ENCODE results near the gene MEMO1. TPM values are rescaled to one million over a fixed set of nuclear protein-coding genes. Genes with fewer than 3 reads are reported as not detected.
"Not testable (repeated sequence)": the region's sequence is repeated elsewhere in the genome, so short reads cannot be mapped to it uniquely, and the experiment has no call there.

The MEMO1 gene
- total and polyA plus RNA-seq, 4 donors = 22.4 to 32.9 (median 27.3) TPM

- TF ChIP-seq CTCF (IDR thresholded peaks at IDR 0.05; ENCODE audit: low read depth, low read length, missing input control) (no peak), HNF4A (conservative IDR thresholded peaks at IDR 0.05) (no peak), RXRA (IDR thresholded peaks at IDR 0.05) (no peak)
Measured at GRCh38 chr2:31969178-31969577, 41.6 kb downstream of the MEMO1 start (continued).

DNA sequence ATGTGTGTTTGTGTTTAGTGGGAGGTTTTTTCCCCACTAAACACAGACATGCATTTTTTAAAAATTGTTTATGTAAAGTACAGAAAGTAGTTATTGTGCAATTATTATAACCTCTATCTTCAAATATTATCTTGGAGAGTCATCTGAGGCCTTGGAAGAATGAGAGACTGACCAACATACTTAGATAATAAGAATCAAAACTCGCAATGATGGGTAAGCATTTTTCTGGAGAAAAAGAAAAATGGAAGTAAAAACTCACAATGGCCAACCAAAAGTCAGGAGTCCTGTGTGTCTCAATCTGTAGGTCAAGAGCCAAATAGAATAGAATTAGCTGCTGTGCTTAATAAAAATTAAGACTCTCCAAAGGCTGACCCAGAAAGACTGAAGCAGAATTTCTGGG lies 43.0 kb downstream of the MEMO1 start:
- H3K27me3 ChIP-seq (ENCODE audit: control insufficient read depth in 4 of 4, insufficient read depth in 4 of 4, low read length in 3 of 4) = no peaks in the 10 kb centered on the region
- H3K36me3 ChIP-seq (ENCODE audit: control insufficient read depth in 4 of 4, insufficient read depth in 3 of 4, low read depth in 1 of 4, low read length in 3 of 4) = peaks cover 0 to 2% (median 0%) of the 10 kb centered on the region in 4 donors
- no peak overlapping the region for H3K9ac ChIP-seq (ENCODE audit: low read depth in 1 of 2, low read length in 2 of 2)
- no peak overlapping the region for H3K4me3 ChIP-seq (ENCODE audit: low read depth in 1 of 3, low read length in 3 of 3)
- no peak for DNase-seq (ENCODE audit: low spot score)
- no peaks in the 10 kb centered on the region for H3K9me3 ChIP-seq (ENCODE audit: control insufficient read depth in 4 of 4, low read length in 3 of 4)
- TF ChIP-seq RAD21 (IDR thresholded peaks at IDR 0.05) (no peak), HNF4G (IDR thresholded peaks at IDR 0.05) (no peak), JUND (IDR thresholded peaks at IDR 0.05) (no peak), TAF1 (conservative IDR thresholded peaks at IDR 0.05) (no peak), FOXA2 (IDR thresholded peaks at IDR 0.05) (no peak), NR2F2 (IDR thresholded peaks at IDR 0.05) (no peak), REST (IDR thresholded peaks at IDR 0.05) (no peak), SP1 (IDR thresholded peaks at IDR 0.05) (no peak), EGR1 (IDR thresholded peaks at IDR 0.05; ENCODE audit: low read depth in 2 of 2) (no peak), FOXA1 (IDR thresholded peaks at IDR 0.05) (no peak), GABPA (IDR thresholded peaks at IDR 0.05 in 1 of 2, conservative IDR thresholded peaks at IDR 0.05 in 1 of 2) (no peak), RXRA (IDR thresholded peaks at IDR 0.05) (no peak)
- TF ChIP-seq, protein P1, sequence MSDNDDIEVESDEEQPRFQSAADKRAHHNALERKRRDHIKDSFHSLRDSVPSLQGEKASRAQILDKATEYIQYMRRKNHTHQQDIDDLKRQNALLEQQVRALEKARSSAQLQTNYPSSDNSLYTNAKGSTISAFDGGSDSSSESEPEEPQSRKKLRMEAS (IDR thresholded peaks at IDR 0.05) = no peak
- TF ChIP-seq, protein P2, sequence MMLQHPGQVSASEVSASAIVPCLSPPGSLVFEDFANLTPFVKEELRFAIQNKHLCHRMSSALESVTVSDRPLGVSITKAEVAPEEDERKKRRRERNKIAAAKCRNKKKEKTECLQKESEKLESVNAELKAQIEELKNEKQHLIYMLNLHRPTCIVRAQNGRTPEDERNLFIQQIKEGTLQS (IDR thresholded peaks at IDR 0.05) = no peak
- TF ChIP-seq, protein P3, sequence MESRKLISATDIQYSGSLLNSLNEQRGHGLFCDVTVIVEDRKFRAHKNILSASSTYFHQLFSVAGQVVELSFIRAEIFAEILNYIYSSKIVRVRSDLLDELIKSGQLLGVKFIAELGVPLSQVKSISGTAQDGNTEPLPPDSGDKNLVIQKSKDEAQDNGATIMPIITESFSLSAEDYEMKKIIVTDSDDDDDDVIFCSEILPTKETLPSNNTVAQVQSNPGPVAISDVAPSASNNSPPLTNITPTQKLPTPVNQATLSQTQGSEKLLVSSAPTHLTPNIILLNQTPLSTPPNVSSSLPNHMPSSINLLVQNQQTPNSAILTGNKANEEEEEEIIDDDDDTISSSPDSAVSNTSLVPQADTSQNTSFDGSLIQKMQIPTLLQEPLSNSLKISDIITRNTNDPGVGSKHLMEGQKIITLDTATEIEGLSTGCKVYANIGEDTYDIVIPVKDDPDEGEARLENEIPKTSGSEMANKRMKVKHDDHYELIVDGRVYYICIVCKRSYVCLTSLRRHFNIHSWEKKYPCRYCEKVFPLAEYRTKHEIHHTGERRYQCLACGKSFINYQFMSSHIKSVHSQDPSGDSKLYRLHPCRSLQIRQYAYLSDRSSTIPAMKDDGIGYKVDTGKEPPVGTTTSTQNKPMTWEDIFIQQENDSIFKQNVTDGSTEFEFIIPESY (IDR thresholded peaks at IDR 0.05) = no peak
- 95% methylated on average over 1 of the region's 1 CpG for WGBS
- no peak overlapping the region for H3K27ac ChIP-seq (ENCODE audit: low read depth in 1 of 2, low read length in 2 of 2)
- no peaks in the 10 kb centered on the region for H3K4me1 ChIP-seq (ENCODE audit: control insufficient read depth in 4 of 4, insufficient read depth in 4 of 4, low read length in 3 of 4)

DNA sequence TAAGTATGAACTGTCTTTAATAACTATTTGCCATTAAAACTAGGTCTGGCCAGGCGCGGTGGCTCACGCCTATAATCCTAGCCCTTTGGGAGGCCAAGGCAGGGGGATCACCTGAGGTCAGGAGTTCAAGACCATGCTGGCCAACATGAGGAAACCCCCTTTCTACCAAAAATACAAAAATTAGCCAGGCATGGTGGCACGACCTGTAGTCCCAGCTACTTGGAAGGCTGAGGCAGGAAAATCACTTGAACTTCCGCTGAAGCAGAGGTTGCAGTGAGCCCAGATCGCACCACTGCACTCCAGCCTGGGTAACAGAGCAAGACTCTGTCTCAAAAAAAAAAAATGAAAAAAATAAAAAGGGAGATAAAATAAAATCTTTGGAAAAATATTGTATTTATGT lies 44.4 kb downstream of the MEMO1 start:
- H3K27me3 ChIP-seq (ENCODE audit: control insufficient read depth in 4 of 4, insufficient read depth in 4 of 4, low read length in 3 of 4); H3K9ac ChIP-seq (ENCODE audit: low read depth in 1 of 2, low read length in 2 of 2); DNase-seq (ENCODE audit: low spot score); H3K27ac ChIP-seq (ENCODE audit: low read depth in 1 of 2, low read length in 2 of 2); H3K9me3 ChIP-seq (ENCODE audit: control insufficient read depth in 4 of 4, low read length in 3 of 4); H3K4me1 ChIP-seq (ENCODE audit: control insufficient read depth in 4 of 4, insufficient read depth in 4 of 4, low read length in 3 of 4); H3K36me3 ChIP-seq (ENCODE audit: control insufficient read depth in 4 of 4, insufficient read depth in 3 of 4, low read depth in 1 of 4, low read length in 3 of 4); H3K4me3 ChIP-seq (ENCODE audit: low read depth in 1 of 3, low read length in 3 of 3): not testable (repeated sequence)
- WGBS = 96% methylated on average over 6 of the region's 6 CpGs

All from liver (tissue), 9 donors.